ENCODE measurements around the gene ATF5.

Gene ATF5

GRCh38 chr19:49884760-49885159, 44.2 kb upstream of the ATF5 start:
- Histone ChIP-seq H3K9me3 (peaks cover 6% of the 10 kb centered on the region; the same call in 1 of the 2 replicates), H3K9ac (peak overlapping the region; percentile 72), H3K4me1 (peaks cover 73% of the 10 kb centered on the region), H3K27me3 (no peaks in the 10 kb centered on the region), H4K20me1 (no peaks in the 10 kb centered on the region), H3K4me2 (peak overlapping the region; percentile 81), H3K27ac (peak overlapping the region; percentile 73), H3K36me3 (peaks cover 75% of the 10 kb centered on the region), H3K4me3 (peak overlapping the region; percentile 22; the same call in 1 of the 2 replicates)
- no peak for TF ChIP-seq Cebpa-rat (IDR thresholded peaks at IDR 0.05)

GRCh38 chr19:49887037-49887664, 41.9 kb upstream of the ATF5 start:
- no peak for TF ChIP-seq Cebpa-rat (IDR thresholded peaks at IDR 0.05)
- H3K4me2 ChIP-seq, result 0 out of 2 replicates have a peak overlapping the region, but pooled peaks have one; percentile 7
- peaks cover 76% of the 10 kb centered on the region for H3K4me1 ChIP-seq
- peaks cover 6% of the 10 kb centered on the region; the same call in 1 of the 2 replicates for H3K9me3 ChIP-seq
- H4K20me1 ChIP-seq, result no peaks in the 10 kb centered on the region
- H3K4me3 ChIP-seq, result no peak overlapping the region
- H3K27me3 ChIP-seq, result no peaks in the 10 kb centered on the region
- H3K9ac ChIP-seq, result no peak overlapping the region
- peaks cover 52% of the 10 kb centered on the region for H3K36me3 ChIP-seq
- 0 out of 2 replicates have a peak overlapping the region, but pooled peaks have one; percentile 18 for H3K27ac ChIP-seq

- peaks cover 45% of the 10 kb centered on the region for H3K36me3 ChIP-seq
- 0 out of 2 replicates have a peak overlapping the region, but pooled peaks have one; percentile 7 for H3K4me2 ChIP-seq
- no peak overlapping the region for H3K9ac ChIP-seq
These were observed 41.1 kb upstream of the ATF5 start for GRCh38 chr19:49887665-49888509.

GRCh38 chr19:49888510-49888824, 40.5 kb upstream of the ATF5 start:
- H3K27me3 ChIP-seq, result no peaks in the 10 kb centered on the region
- TF ChIP-seq Cebpa-rat (IDR thresholded peaks at IDR 0.05), result no peak
- peaks cover 72% of the 10 kb centered on the region for H3K4me1 ChIP-seq
- H3K27ac ChIP-seq, result no peak overlapping the region
- H3K4me3 ChIP-seq, result no peak overlapping the region
- H3K9me3 ChIP-seq, result no peaks in the 10 kb centered on the region
- H3K4me2 ChIP-seq, result no peak overlapping the region
- H3K36me3 ChIP-seq, result peaks cover 39% of the 10 kb centered on the region
- H3K9ac ChIP-seq, result no peak overlapping the region
- no peaks in the 10 kb centered on the region for H4K20me1 ChIP-seq

More at GRCh38 chr19:49887665-49888509, 41.1 kb upstream of the ATF5 start:
- H3K27ac ChIP-seq, result 0 out of 2 replicates have a peak overlapping the region, but pooled peaks have one; percentile 18
- TF ChIP-seq Cebpa-rat (IDR thresholded peaks at IDR 0.05), result no peak
- no peak overlapping the region for H3K4me3 ChIP-seq
- no peaks in the 10 kb centered on the region for H3K27me3 ChIP-seq
- no peaks in the 10 kb centered on the region for H4K20me1 ChIP-seq
- H3K9me3 ChIP-seq, result peaks cover 3% of the 10 kb centered on the region; the same call in 1 of the 2 replicates
- peaks cover 76% of the 10 kb centered on the region for H3K4me1 ChIP-seq

GRCh38 chr19:49889038-49889686, 39.8 kb upstream of the ATF5 start:
- Histone ChIP-seq H3K36me3 (peaks cover 32% of the 10 kb centered on the region; the same call in 1 of the 2 replicates), H4K20me1 (no peaks in the 10 kb centered on the region), H3K9ac (no peak overlapping the region), H3K4me3 (no peak overlapping the region), H3K27me3 (no peaks in the 10 kb centered on the region), H3K4me1 (peaks cover 65% of the 10 kb centered on the region), H3K9me3 (no peaks in the 10 kb centered on the region), H3K27ac (no peak overlapping the region), H3K4me2 (peak overlapping the region; percentile 98; the same call in 1 of the 2 replicates)
- TF ChIP-seq Cebpa-rat (IDR thresholded peaks at IDR 0.05), result no peak

- Histone ChIP-seq H3K4me1 (peaks cover 61% of the 10 kb centered on the region), H3K36me3 (peaks cover 25% of the 10 kb centered on the region; the same call in 1 of the 2 replicates), H3K27me3 (no peaks in the 10 kb centered on the region), H3K27ac (peak overlapping the region; percentile 49; the same call in 1 of the 2 replicates), H3K4me3 (peak overlapping the region; percentile 64), H3K9ac (peak overlapping the region; percentile 65; the same call in 1 of the 2 replicates), H3K4me2 (peak overlapping the region; percentile 98), H4K20me1 (no peaks in the 10 kb centered on the region), H3K9me3 (no peaks in the 10 kb centered on the region)
- TF ChIP-seq Cebpa-rat (IDR thresholded peaks at IDR 0.05), result no peak
These were observed 39.2 kb upstream of the ATF5 start for GRCh38 chr19:49889687-49890348.

GRCh38 chr19:49890349-49891311, 38.4 kb upstream of the ATF5 start:
- H4K20me1 ChIP-seq, result no peaks in the 10 kb centered on the region
- H3K9ac ChIP-seq, result peak overlapping the region; percentile 65; the same call in 1 of the 2 replicates
- TF ChIP-seq Cebpa-rat (IDR thresholded peaks at IDR 0.05), result no peak
- no peaks in the 10 kb centered on the region for H3K27me3 ChIP-seq
- peak overlapping the region; percentile 98 for H3K4me2 ChIP-seq
- H3K27ac ChIP-seq, result peak overlapping the region; percentile 68
- no peaks in the 10 kb centered on the region for H3K9me3 ChIP-seq
- peaks cover 19% of the 10 kb centered on the region; the same call in 1 of the 2 replicates for H3K36me3 ChIP-seq
- H3K4me1 ChIP-seq, result peaks cover 61% of the 10 kb centered on the region
- peak overlapping the region; percentile 64 for H3K4me3 ChIP-seq

GRCh38 chr19:49891393-49891792, 37.6 kb upstream of the ATF5 start:
- Histone ChIP-seq H3K9ac (0 out of 2 replicates have a peak overlapping the region, but pooled peaks have one; percentile 24), H4K20me1 (no peaks in the 10 kb centered on the region), H3K36me3 (peaks cover 18% of the 10 kb centered on the region; the same call in 1 of the 2 replicates), H3K27ac (peak overlapping the region; percentile 68), H3K4me2 (peak overlapping the region; percentile 65), H3K27me3 (no peaks in the 10 kb centered on the region), H3K4me1 (peaks cover 61% of the 10 kb centered on the region), H3K9me3 (no peaks in the 10 kb centered on the region), H3K4me3 (no peak overlapping the region)
- TF ChIP-seq Cebpa-rat (IDR thresholded peaks at IDR 0.05), result no peak
